ENCODE data around the gene MRPS18B. TPM values are rescaled to one million over a fixed set of nuclear protein-coding genes. Genes with fewer than 3 reads are reported as not detected.

MRPS18B gene
- total RNA-seq (2021) = 70.3 and 70.4 TPM in 2 replicates
- percentile 82 among the genes with signal in this experiment for Bru-seq, nascent RNA
- percentile 78 among the genes with signal in this experiment for BruChase-seq, experiment 1, labeled RNA remaining after a 2-hour chase
- percentile 87 among the genes with signal in this experiment for BruChase-seq, experiment 2, labeled RNA remaining after a 6-hour chase
- long read RNA-seq, transcript MRPS18B-206 (7 exons, 1,532 nt) = major isoform, 181 of 197 reads
- long read RNA-seq, partial matches to known transcripts = 8 of 197 reads
- long read RNA-seq, other reads (novel, unspliced or antisense) = 8 of 197 reads

- ChIA-PET POLR2A (ENCODE audit: low non-redundant PET) (interaction anchor here (0.6 to 1.1 kb wide), 2 partner anchors 103 to 165 kb away, joined by 3 to 5 read pairs; no protein-coding TSS in a partner anchor), CTCF (no interaction called here)
- peak; percentile 98 for DNase-seq (ENCODE audit: low spot score)
- Histone ChIP-seq H3K27ac (ENCODE audit: low read depth, low read length, poor library complexity, severe bottlenecking) (peak within 1 kb of the TSS; percentile 99), H3K4me3 (ENCODE audit: low read depth, low read length, poor library complexity, severe bottlenecking) (peak within 1 kb of the TSS; percentile 81), H3K36me3 (ENCODE audit: insufficient read depth, low read length, poor library complexity, severe bottlenecking) (peaks cover 56% of the 10 kb centered on the region), H3K27me3 (replicated peaks; ENCODE audit: insufficient read depth, low read depth, low read length, poor library complexity) (no peaks in the 10 kb centered on the region), H3K9me3 (ENCODE audit: low read depth, low read length, poor library complexity, severe bottlenecking) (no peaks in the 10 kb centered on the region), H3K4me1 (ENCODE audit: insufficient read depth, low read length, poor library complexity, severe bottlenecking) (peaks cover 24% of the 10 kb centered on the region)
- TSS peak; percentile 74 for BruUV-seq (replicated peaks)
- intact Hi-C loops (cut with micrococcal nuclease; ENCODE audit: unreplicated experiment) = loop anchor here (1.0 kb wide), 1 partner anchor 100 kb away; the partner anchor contains the start of gene MDC1
- TF ChIP-seq EZH2 (IDR thresholded peaks at IDR 0.05; ENCODE audit: borderline replicate concordance, low read depth, low read length, poor library complexity, severe bottlenecking) (no peak), CTCF (conservative IDR thresholded peaks at IDR 0.05; ENCODE audit: low read depth, low read length) (no peak)
These were observed at the start of gene MRPS18B for GRCh38 chr6:30617565-30618269. MRPS18B (plus strand) TSS chr6:30617840; CDS start chr6:30617866, 26 bp downstream.

DNA sequence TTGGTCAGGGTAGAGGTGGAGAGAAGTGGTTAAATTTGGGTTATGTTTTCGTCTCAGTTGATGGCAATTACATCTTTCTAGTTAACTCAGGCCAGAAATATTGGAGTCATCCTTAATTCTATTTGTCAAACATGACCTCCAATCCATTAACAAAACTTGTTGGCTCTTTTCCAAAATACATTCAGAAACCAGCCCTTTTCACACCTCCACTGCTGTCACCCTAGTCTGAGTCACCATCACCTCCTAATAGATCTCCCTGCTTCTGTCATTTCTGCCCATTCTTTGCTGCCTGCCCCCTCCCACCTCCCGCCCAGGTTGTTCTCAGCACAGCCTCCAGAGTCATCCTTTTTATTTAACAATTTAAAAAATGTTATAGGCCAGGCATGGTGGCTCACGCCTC, 49.4 kb upstream of the MRPS18B start:
- Histone ChIP-seq H3K36me3 (ENCODE audit: insufficient read depth, low read length, poor library complexity, severe bottlenecking) (peaks cover 1% of the 10 kb centered on the region), H3K4me3 (ENCODE audit: low read depth, low read length, poor library complexity, severe bottlenecking) (no peak overlapping the region), H3K27ac (ENCODE audit: low read depth, low read length, poor library complexity, severe bottlenecking) (no peak overlapping the region), H3K27me3 (replicated peaks; ENCODE audit: insufficient read depth, low read depth, low read length, poor library complexity) (no peaks in the 10 kb centered on the region), H3K9me3 (ENCODE audit: low read depth, low read length, poor library complexity, severe bottlenecking) (no peaks in the 10 kb centered on the region), H3K4me1 (ENCODE audit: insufficient read depth, low read length, poor library complexity, severe bottlenecking) (peaks cover 20% of the 10 kb centered on the region)
- intact Hi-C loops (cut with micrococcal nuclease; ENCODE audit: unreplicated experiment) = no loop called here
- no peak for DNase-seq (ENCODE audit: low spot score)
- ChIA-PET CTCF (no interaction called here), POLR2A (ENCODE audit: low non-redundant PET) (no interaction called here)
- TF ChIP-seq EZH2 (IDR thresholded peaks at IDR 0.05; ENCODE audit: borderline replicate concordance, low read depth, low read length, poor library complexity, severe bottlenecking) (no peak), CTCF (conservative IDR thresholded peaks at IDR 0.05; ENCODE audit: low read depth, low read length) (no peak)
- BruUV-seq (replicated peaks) = no TSS peak

DNA sequence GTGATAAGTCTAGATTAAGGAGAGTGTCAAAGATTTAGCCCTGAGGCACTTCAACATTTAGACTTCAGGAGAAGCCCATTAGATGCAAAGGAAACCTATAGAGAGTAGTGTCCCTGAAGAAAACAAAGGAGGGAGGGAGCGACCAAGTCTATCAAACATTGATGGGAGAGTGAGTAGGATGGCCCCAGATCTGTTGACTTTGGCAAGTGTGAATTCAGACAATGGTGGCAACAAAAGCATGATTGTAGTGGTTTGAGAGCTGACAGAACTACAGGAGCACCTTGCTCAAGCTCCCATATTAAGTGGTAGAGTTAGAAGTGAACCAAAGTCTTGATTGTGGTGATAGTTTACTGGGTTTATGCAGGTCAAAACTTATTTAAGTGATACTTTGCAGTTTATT, 47.4 kb upstream of the MRPS18B start:
- H3K9me3 ChIP-seq (ENCODE audit: low read depth, low read length, poor library complexity, severe bottlenecking) = no peaks in the 10 kb centered on the region
- no peak for TF ChIP-seq EZH2 (IDR thresholded peaks at IDR 0.05; ENCODE audit: borderline replicate concordance, low read depth, low read length, poor library complexity, severe bottlenecking)
- TF ChIP-seq CTCF (conservative IDR thresholded peaks at IDR 0.05; ENCODE audit: low read depth, low read length) = no peak
- H3K4me3 ChIP-seq (ENCODE audit: low read depth, low read length, poor library complexity, severe bottlenecking) = peak overlapping the region; percentile 65
- POLR2A ChIA-PET (ENCODE audit: low non-redundant PET) = interaction anchor here (0.6 to 1.1 kb wide), 2 partner anchors 26 to 28 kb away, joined by 3 to 4 read pairs; no protein-coding TSS in a partner anchor
- DNase-seq (ENCODE audit: low spot score) = no peak
- H3K27me3 ChIP-seq (replicated peaks; ENCODE audit: insufficient read depth, low read depth, low read length, poor library complexity) = no peaks in the 10 kb centered on the region
- intact Hi-C loops (cut with micrococcal nuclease; ENCODE audit: unreplicated experiment) = no loop called here
- H3K36me3 ChIP-seq (ENCODE audit: insufficient read depth, low read length, poor library complexity, severe bottlenecking) = peaks cover under 1% of the 10 kb centered on the region
- BruUV-seq (replicated peaks) = no TSS peak
- CTCF ChIA-PET = no interaction called here
- H3K4me1 ChIP-seq (ENCODE audit: insufficient read depth, low read length, poor library complexity, severe bottlenecking) = peaks cover 32% of the 10 kb centered on the region
- no peak overlapping the region for H3K27ac ChIP-seq (ENCODE audit: low read depth, low read length, poor library complexity, severe bottlenecking)

Data from A673 (cell line).